ENCODE data around the gene CABP4.
A peak's percentile ranks its signal among the peaks of the same experiment; 100 is the strongest.

Gene CABP4

DNA sequence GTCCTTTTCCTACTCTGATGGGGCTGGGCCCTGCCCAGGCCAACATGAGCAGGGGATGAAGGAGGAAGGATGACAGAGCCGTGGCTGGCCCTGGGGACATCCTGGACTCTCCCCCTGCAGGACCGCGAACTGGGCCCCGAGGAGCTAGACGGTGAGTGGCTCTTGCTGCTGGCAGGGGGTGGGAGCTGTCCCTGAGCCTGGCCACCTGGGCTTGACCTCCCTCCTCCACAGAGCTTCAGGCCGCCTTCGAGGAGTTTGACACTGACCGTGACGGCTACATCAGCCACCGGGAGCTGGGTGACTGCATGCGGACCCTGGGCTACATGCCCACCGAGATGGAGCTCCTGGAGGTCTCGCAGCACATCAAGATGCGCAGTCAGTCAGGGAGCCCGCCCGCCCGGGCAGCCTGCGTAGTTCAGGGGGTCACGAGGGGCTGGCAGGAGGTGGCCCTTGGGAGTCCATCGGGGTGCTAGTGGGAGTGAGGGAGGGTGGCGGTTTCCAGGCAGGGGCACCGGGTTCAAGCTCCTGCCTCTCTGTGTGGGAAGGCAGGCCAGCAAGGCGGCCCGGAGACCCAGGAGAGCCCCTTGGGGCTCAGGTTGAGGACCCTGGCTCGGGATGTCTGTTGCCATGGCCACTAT lies 1.0 kb downstream of the CABP4 start:
- H3K27ac ChIP-seq: no peak overlapping the region
- TF ChIP-seq, protein P1, sequence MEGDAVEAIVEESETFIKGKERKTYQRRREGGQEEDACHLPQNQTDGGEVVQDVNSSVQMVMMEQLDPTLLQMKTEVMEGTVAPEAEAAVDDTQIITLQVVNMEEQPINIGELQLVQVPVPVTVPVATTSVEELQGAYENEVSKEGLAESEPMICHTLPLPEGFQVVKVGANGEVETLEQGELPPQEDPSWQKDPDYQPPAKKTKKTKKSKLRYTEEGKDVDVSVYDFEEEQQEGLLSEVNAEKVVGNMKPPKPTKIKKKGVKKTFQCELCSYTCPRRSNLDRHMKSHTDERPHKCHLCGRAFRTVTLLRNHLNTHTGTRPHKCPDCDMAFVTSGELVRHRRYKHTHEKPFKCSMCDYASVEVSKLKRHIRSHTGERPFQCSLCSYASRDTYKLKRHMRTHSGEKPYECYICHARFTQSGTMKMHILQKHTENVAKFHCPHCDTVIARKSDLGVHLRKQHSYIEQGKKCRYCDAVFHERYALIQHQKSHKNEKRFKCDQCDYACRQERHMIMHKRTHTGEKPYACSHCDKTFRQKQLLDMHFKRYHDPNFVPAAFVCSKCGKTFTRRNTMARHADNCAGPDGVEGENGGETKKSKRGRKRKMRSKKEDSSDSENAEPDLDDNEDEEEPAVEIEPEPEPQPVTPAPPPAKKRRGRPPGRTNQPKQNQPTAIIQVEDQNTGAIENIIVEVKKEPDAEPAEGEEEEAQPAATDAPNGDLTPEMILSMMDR (IDR thresholded peaks at IDR 0.05): no peak
- TF ChIP-seq ZFX (IDR thresholded peaks at IDR 0.05; ENCODE audit: borderline replicate concordance): no peak

DNA sequence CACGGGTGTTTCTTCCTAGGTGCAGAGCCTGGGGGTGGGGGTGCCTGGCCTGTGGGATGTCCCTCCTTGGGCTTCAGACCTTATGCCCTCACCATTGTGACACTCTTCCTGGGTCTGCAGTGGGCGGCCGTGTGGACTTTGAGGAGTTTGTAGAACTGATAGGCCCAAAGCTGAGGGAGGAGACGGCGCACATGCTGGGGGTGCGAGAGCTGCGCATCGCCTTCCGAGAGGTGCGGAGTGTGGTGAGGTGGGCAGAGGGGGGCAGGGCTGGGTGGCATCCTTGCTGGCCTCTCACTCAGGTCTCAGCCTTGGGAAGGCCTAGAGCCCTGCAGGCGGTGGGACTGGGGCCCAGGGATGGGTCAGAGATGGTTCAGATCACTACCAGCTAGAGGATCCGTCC lies 2.3 kb downstream of the CABP4 start:
- H3K27ac ChIP-seq: no peak overlapping the region
- TF ChIP-seq, protein P1 (IDR thresholded peaks at IDR 0.05): no peak
- no peak for TF ChIP-seq ZFX (IDR thresholded peaks at IDR 0.05; ENCODE audit: borderline replicate concordance)

DNA sequence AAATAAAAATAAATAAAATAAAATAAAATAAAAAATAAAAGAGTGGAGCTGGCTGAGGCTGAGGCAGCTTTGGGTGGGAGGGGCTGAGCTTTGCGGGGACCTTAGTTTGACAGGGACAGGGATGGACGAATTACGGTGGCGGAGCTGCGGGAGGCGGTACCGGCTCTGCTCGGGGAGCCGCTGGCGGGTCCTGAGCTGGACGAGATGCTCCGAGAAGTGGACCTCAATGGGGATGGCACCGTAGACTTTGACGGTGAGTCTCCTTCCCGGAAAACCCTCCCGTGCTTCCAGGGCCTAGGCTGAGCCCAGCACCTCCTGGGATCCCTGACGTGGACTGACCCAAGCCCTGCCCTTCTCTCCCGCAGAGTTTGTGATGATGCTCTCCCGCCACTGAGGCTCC lies 3.1 kb downstream of the CABP4 start:
- TF ChIP-seq, protein P1 (IDR thresholded peaks at IDR 0.05): no peak
- no peak for TF ChIP-seq ZFX (IDR thresholded peaks at IDR 0.05; ENCODE audit: borderline replicate concordance)
- H3K27ac ChIP-seq: no peak overlapping the region

DNA sequence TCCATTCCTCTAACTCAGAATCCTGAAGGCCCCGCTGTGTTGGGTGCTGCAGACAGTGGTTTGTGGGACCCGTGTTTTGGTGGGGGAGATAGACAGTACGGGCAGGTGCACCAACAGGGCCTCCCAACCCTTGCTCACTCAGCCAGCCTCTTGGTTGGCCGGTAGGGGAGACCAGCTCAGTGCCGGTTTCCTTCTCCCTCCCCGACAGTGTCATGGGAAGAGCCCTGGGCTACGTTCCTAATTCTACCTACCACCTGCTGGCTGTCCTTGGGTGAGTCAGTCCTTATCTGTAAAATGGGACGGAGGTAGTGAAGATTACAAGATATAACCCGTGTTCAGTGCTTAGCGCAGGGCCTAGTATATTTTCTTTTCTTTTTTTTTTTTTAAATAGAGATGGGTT lies 8.0 kb downstream of the CABP4 start:
- peak overlapping the region; percentile 98 for H3K27ac ChIP-seq
- TF ChIP-seq ZFX (IDR thresholded peaks at IDR 0.05; ENCODE audit: borderline replicate concordance): no peak
- TF ChIP-seq, protein P1 (IDR thresholded peaks at IDR 0.05): no peak

DNA sequence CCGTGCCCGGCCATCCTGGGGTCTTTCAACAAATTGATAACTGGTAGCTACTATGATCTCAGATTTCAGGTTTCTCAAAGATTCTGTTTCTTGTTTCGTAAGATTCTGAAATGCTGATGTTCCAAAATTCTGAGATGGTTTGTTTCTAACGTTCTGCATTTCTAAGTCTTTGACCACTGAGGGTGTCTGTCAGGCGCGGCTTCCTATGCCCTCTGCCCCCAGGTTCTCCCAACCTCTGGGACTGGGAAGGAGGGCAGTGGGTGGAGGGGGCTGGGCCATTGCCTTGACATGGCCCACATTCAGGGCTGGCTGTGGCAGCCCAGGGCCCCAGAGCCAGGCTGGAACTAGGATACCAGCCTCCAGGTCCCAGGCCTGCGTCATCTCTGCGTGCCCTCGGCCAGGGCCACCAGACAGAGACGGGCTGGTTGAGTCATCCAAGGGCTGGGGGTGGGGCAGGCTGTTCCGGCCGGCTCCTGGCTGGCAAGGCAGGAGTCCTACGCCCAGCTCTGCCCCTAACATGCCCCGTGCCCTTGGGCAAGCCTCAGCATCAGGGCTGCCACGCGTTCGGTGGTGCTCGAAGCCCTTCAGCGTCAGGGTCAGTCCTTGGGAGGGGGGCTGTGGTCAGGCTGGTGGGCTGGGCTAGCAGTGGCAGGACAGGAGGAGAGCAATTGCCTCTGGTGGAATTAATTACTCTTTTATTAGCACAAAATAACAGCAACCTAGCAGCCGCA lies 8.7 kb downstream of the CABP4 start:
- peak overlapping the region; percentile 98 for H3K27ac ChIP-seq
- TF ChIP-seq, protein P1 (IDR thresholded peaks at IDR 0.05): no peak
- no peak for TF ChIP-seq ZFX (IDR thresholded peaks at IDR 0.05; ENCODE audit: borderline replicate concordance)

DNA sequence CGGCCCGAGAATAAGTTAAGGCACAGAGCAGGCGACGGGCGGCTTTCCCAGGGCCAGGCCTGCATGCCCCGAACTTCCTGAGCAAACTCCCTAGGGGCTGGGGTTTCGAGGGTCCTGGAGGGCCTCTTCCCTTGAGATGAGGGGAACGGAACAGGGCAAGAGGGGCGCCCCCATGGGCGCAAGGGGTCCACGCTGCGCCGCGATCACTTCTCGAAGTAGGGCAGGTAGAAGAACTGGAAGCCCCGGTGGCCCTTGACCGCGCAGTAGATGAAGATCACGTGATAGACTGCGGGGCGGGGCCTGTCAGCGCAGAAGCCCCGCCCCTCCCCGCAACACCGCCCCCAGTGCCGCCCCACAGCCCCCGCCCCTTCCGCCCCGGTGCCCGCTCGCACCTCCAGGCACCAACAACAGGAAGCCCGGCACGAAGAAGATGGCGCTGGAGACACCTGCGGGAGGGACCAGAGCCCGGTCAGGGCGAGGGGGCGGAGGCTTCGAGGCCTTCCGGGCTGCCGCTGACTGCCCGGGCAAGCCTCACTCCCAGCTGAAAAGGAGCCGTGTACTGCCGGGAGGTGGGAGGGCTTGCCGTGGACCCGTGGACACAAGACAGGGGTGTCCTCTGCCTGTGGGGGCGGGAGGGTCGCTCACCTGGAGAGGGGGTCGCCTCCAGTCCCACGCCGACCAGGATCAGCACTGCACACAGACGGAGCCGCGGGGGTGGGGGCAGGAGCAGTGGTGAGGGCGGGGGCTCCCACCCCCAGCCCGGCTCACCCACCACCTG lies 9.4 kb downstream of the CABP4 start:
- TF ChIP-seq ZFX (IDR thresholded peaks at IDR 0.05; ENCODE audit: borderline replicate concordance): no peak
- TF ChIP-seq, protein P1 (IDR thresholded peaks at IDR 0.05): 0 out of 2 replicates have a peak, but pooled peaks have one; percentile 3

More for the DNA sequence above, 9.4 kb downstream of the CABP4 start:
- H3K27ac ChIP-seq: peak overlapping the region; percentile 98
